GM12878 (cell line): ENCODE measurements around the gene PARD6A. TPM values are rescaled to one million over a fixed set of nuclear protein-coding genes. Genes with fewer than 3 reads are reported as not detected.
A peak's percentile ranks its signal among the peaks of the same experiment; 100 is the strongest.

Experiments used
- ATAC-seq: fragments of 200-7000 bp; cut with Tn5 transposase; 3 replicates; pipeline ENCODE4 v1.9.1; 2020; ENCODE audit warnings: mild to moderate bottlenecking, moderate library complexity
- BruUV-seq: library from RNA; stranded (reverse); fragments of 400-500 nt; replicated peaks from 2 replicates; lab custom pipeline; 2021; lab: Mats Ljungman, UMichigan
- CTCF ChIA-PET: fragments of 300-600 bp; sonication (Branson Sonifier 250); formaldehyde crosslinking; extraction: SDS; loops from one replicate; lab custom pipeline; 2021; ENCODE audit warnings: inconsistent platforms; lab: Yijun Ruan, JAX
- POLR2A ChIA-PET: fragments of 350-600 bp; formaldehyde crosslinking; extraction: SDS; loops from one replicate; lab custom pipeline; 2021; ENCODE audit warnings: inconsistent platforms; lab: Charles Lee
- RAD21 ChIA-PET: fragments of 300-600 bp; sonication (Branson Sonifier 250); formaldehyde crosslinking; loops from one replicate; lab custom pipeline; 2023; ENCODE audit warnings: antibody characterized with exemption; ENCODE audit not compliant: unreplicated experiment; lab: Charles Lee
- SMC1A ChIA-PET: fragments of 300-600 bp; sonication (Branson Sonifier 250); formaldehyde crosslinking; loops from one replicate; lab custom pipeline; 2023; ENCODE audit not compliant: unreplicated experiment, uncharacterized antibody; lab: Charles Lee
- DNase-seq: peaks from one replicate; pipeline ENCODE4 v3.0.0-alpha.2; 2011; ENCODE audit warnings: low read depth, low spot score
- FAIRE-seq: peaks from 3 replicates; lab custom pipeline; 2011; peaks lifted over from hg19 to GRCh38; lab: Jason Lieb, UNC
- H2AFZ ChIP-seq: 2 replicates; pipeline ENCODE4 v1.6.0; 2011; ENCODE audit warnings: low read depth, low read length, control low read depth; ENCODE audit not compliant: control insufficient read depth
- H3K27ac ChIP-seq: 2 replicates; pipeline ENCODE4 v1.5.1; 2011; ENCODE audit warnings: control low read depth; ENCODE audit not compliant: control insufficient read depth, insufficient read depth
- H3K27me3 ChIP-seq, 2 experiments: replicated peaks in 1 of 2; 2 replicates each; pipeline versions ENCODE4 v1.6.0 to v1.6.1; 2011; ENCODE audit warnings: low read length in 1 of 2; ENCODE audit not compliant: control insufficient read depth in 2 of 2, insufficient read depth in 2 of 2
- H3K36me3 ChIP-seq, 2 experiments: 2 replicates each; pipeline ENCODE4 v1.5.1; 2011; ENCODE audit warnings: low read length in 1 of 2; ENCODE audit not compliant: control insufficient read depth in 2 of 2, insufficient read depth in 2 of 2
- H3K4me1 ChIP-seq: 2 replicates; pipeline ENCODE4 v1.6.1; 2011; ENCODE audit warnings: mild to moderate bottlenecking, low read length, moderate library complexity, mixed read lengths; ENCODE audit not compliant: control insufficient read depth, insufficient read depth
- H3K4me2 ChIP-seq: 2 replicates; pipeline ENCODE4 v1.6.0; 2011; ENCODE audit warnings: control low read depth; ENCODE audit not compliant: control insufficient read depth, insufficient read depth
- H3K4me3 ChIP-seq: fragments of 200-600 bp; sonication (generic); 2 replicates; pipeline ENCODE4 v1.5.1; 2016
- H3K79me2 ChIP-seq: 2 replicates; pipeline ENCODE4 v1.6.0; 2011; ENCODE audit warnings: low read length; ENCODE audit not compliant: control insufficient read depth, insufficient read depth
- H3K9ac ChIP-seq: 2 replicates; pipeline ENCODE4 v1.8.0; 2011; ENCODE audit warnings: low read length, control low read depth, mixed read lengths; ENCODE audit not compliant: control insufficient read depth, insufficient read depth
- H3K9me3 ChIP-seq: replicated peaks from 3 replicates; pipeline ENCODE4 v1.5.1; 2011; ENCODE audit warnings: mild to moderate bottlenecking, low read length; ENCODE audit not compliant: control insufficient read depth, insufficient read depth
- H4K20me1 ChIP-seq: 2 replicates; pipeline ENCODE4 v1.6.0; 2011; ENCODE audit not compliant: control insufficient read depth, insufficient read depth
- CTCF ChIP-seq, 3 experiments: IDR thresholded peaks in 2 of 3; conservative IDR thresholded peaks in 1 of 3; 2 replicates each; pipeline ENCODE4 v1.5.1; 2011; ENCODE audit warnings: low read depth in 3 of 3, low read length in 3 of 3, mild to moderate bottlenecking in 3 of 3, control low read depth in 2 of 3, moderate library complexity in 2 of 3, inconsistent platforms in 1 of 3, mixed read lengths in 1 of 3; ENCODE audit not compliant: control insufficient read depth in 2 of 3, insufficient read depth in 1 of 3; ENCODE audit errors: extremely low read depth in 1 of 3
- EGR1 ChIP-seq, 2 experiments: IDR thresholded peaks; 1 replicate in 1 of 2; 2 replicates in 1 of 2; pipeline ENCODE4 v1.6.1; 2011 to 2012; ENCODE audit warnings: low read depth in 2 of 2, low read length in 2 of 2, borderline replicate concordance in 1 of 2, mild to moderate bottlenecking in 1 of 2, moderate library complexity in 1 of 2
- MEF2B ChIP-seq: fragments of 450-650 bp; IDR thresholded peaks from 2 replicates; pipeline ENCODE4 v1.6.1; 2018; ENCODE audit warnings: mild to moderate bottlenecking, moderate library complexity; ENCODE audit not compliant: partially characterized antibody, poor library complexity, severe bottlenecking
- PAX8 ChIP-seq: fragments of 450-650 bp; IDR thresholded peaks from 2 replicates; pipeline ENCODE4 v1.6.1; 2017; ENCODE audit warnings: mild to moderate bottlenecking, moderate library complexity
- STAT3 ChIP-seq: IDR thresholded peaks from 2 replicates; pipeline ENCODE4 v1.6.1; 2011; ENCODE audit warnings: low read depth, low read length, improper control_type of control experiment
- WGBS: methylation state at CpG from one replicate; pipeline ENCODE4 v1.1.6; 2016; ENCODE audit warnings: low lambda C conversion rate; ENCODE audit not compliant: insufficient replicate concordance, insufficient coverage; ENCODE audit errors: missing lambda C conversion rate; 5-methylcytosine and 5-hydroxymethylcytosine counted together
- in situ Hi-C: fragments of 300-500 bp; cut with MboI; formaldehyde crosslinking; loops from 9 replicates; pipeline ENCODE4 v1.14.3; 2018; ENCODE audit warnings: mixed read lengths
- intact Hi-C: fragments of 100-400 bp; cut with micrococcal nuclease; formaldehyde crosslinking; loops from one replicate; pipeline ENCODE4 v1.14.2; 2022; ENCODE audit not compliant: unreplicated experiment
- polyA plus RNA-seq, 11 experiments: library from polyadenylated mRNA; depleted of rRNA in 4 of 11; unstranded in 6 of 11; stranded (reverse) in 5 of 11; fragments of >200 nt; fragmentation: Nextera tagmentation in 4 of 11; fragmentation: Illumina TruSeq in 1 of 11; extraction: Ambion mirVana in 4 of 11; extraction: Trizol in 1 of 11; gene quantifications; 1 replicate in 1 of 11; 2 replicates in 10 of 11; pipeline versions ENCODE4 v1.2.1 to v1.2.3, GENCODE V29; 2011 to 2016; ENCODE audit warnings: inconsistent platforms in 2 of 11, missing spikeins in 2 of 11, low read depth in 1 of 11
- total RNA-seq, 4 experiments: library from RNA; depleted of rRNA in 3 of 4; stranded (reverse); fragments of >200 nt in 3 of 4; fragmentation: Illumina TruSeq in 1 of 4; extraction: Trizol in 1 of 4; gene quantifications; 2 replicates each; pipeline versions ENCODE4 v1.2.1 to v1.2.3, GENCODE V29; 2013 to 2021

PARD6A gene
- total and polyA plus RNA-seq, 10 of the 15 experiments (the other 5 are each of a cell fraction or from before 2014, with no cell fraction given), result 0.42 to 10.1 (median 4.4) TPM

GRCh38 chr16:67663151-67663876 lies 2.6 kb downstream of the PARD6A start:
- ATAC-seq (no peak), DNase-seq (no peak), FAIRE-seq (no peak)
- no peaks in the 10 kb centered on the region for H3K27me3 ChIP-seq
- intact Hi-C loops, result loop anchor here (5.0 kb wide), 1 partner anchor 506 kb away; the partner anchor contains the start of genes FBXL8 and TRADD
- no peak overlapping the region for H2AFZ ChIP-seq
- peaks cover under 1 to 6% of the 10 kb centered on the region in 2 experiments; a peak in 3 of 4 replicates for H3K36me3 ChIP-seq
- WGBS, result 69% methylated on average over 25 of the region's 25 CpGs
- TF ChIP-seq STAT3, result no peak
- no peak for TF ChIP-seq PAX8
- 0 out of 3 replicates have a peak, but pooled peaks of 1 of the 2 experiments have one; percentile 21 for TF ChIP-seq EGR1 (IDR thresholded peaks at IDR 0.05; ENCODE audit: borderline replicate concordance in 1 of 2, low read depth in 2 of 2, low read length in 2 of 2)
- peak in 2 of 3 experiments; percentile 18 to 36; a peak in 1 of 6 replicates for TF ChIP-seq CTCF (IDR thresholded peaks at IDR 0.05 in 2 of 3, conservative IDR thresholded peaks at IDR 0.05 in 1 of 3; ENCODE audit: control insufficient read depth in 2 of 3, extremely low read depth in 1 of 3, insufficient read depth in 1 of 3, low read depth in 3 of 3, low read length in 3 of 3)
- TF ChIP-seq MEF2B, result no peak
- in situ Hi-C loops, result no loop called here
- no peaks in the 10 kb centered on the region for H3K9me3 ChIP-seq
- no peak overlapping the region for H3K27ac ChIP-seq
- H3K9ac ChIP-seq, result no peak overlapping the region
- H3K79me2 ChIP-seq, result peaks cover 12% of the 10 kb centered on the region
- no TSS peak for BruUV-seq
- ChIA-PET RAD21 (interaction anchor here (0.9 to 1.0 kb wide), 2 partner anchors 9 to 142 kb away, joined by 3 to 4 read pairs; no protein-coding TSS in a partner anchor), CTCF (interaction anchor here (0.7 to 11.9 kb wide), 5 partner anchors 18 to 262 kb away, joined by 3 to 196 read pairs (median 5); partner anchors contain the start of gene CARMIL2), POLR2A (interaction anchor here (0.5 to 1.1 kb wide), 5 partner anchors 19 to 155 kb away, joined by 3 to 6 read pairs (median 3); partner anchors contain the start of gene CARMIL2), SMC1A (interaction anchor here (1.0 to 1.4 kb wide), 2 partner anchors 19 to 153 kb away, joined by 3 read pairs; partner anchors contain the start of gene CARMIL2)
- no peaks in the 10 kb centered on the region for H4K20me1 ChIP-seq
- H3K4me1 ChIP-seq, result peaks cover 25% of the 10 kb centered on the region
- no peak overlapping the region for H3K4me2 ChIP-seq
- H3K4me3 ChIP-seq, result no peak overlapping the region
